GM12878 (cell line): Measurements from ENCODE around the gene IFNAR1. TPM values are rescaled to one million over a fixed set of nuclear protein-coding genes. Genes with fewer than 3 reads are reported as not detected.

Experiments used
- ATAC-seq: fragments of 200-7000 bp; cut with Tn5 transposase; 3 replicates; pipeline ENCODE4 v1.9.1; 2020; ENCODE audit warnings: mild to moderate bottlenecking, moderate library complexity
- BruUV-seq: library from RNA; stranded (reverse); fragments of 400-500 nt; replicated peaks from 2 replicates; lab custom pipeline; 2021; lab: Mats Ljungman, UMichigan
- CTCF ChIA-PET: fragments of 300-600 bp; sonication (Branson Sonifier 250); formaldehyde crosslinking; extraction: SDS; loops from one replicate; lab custom pipeline; 2021; ENCODE audit warnings: inconsistent platforms; lab: Yijun Ruan, JAX
- POLR2A ChIA-PET: fragments of 350-600 bp; formaldehyde crosslinking; extraction: SDS; loops from one replicate; lab custom pipeline; 2021; ENCODE audit warnings: inconsistent platforms; lab: Charles Lee
- RAD21 ChIA-PET: fragments of 300-600 bp; sonication (Branson Sonifier 250); formaldehyde crosslinking; loops from one replicate; lab custom pipeline; 2023; ENCODE audit warnings: antibody characterized with exemption; ENCODE audit not compliant: unreplicated experiment; lab: Charles Lee
- SMC1A ChIA-PET: fragments of 300-600 bp; sonication (Branson Sonifier 250); formaldehyde crosslinking; loops from one replicate; lab custom pipeline; 2023; ENCODE audit not compliant: unreplicated experiment, uncharacterized antibody; lab: Charles Lee
- DNase-seq: peaks from one replicate; pipeline ENCODE4 v3.0.0-alpha.2; 2011; ENCODE audit warnings: low read depth, low spot score
- FAIRE-seq: peaks from 3 replicates; lab custom pipeline; 2011; peaks lifted over from hg19 to GRCh38; lab: Jason Lieb, UNC
- H2AFZ ChIP-seq: 2 replicates; pipeline ENCODE4 v1.6.0; 2011; ENCODE audit warnings: low read depth, low read length, control low read depth; ENCODE audit not compliant: control insufficient read depth
- H3K27ac ChIP-seq: 2 replicates; pipeline ENCODE4 v1.5.1; 2011; ENCODE audit warnings: control low read depth; ENCODE audit not compliant: control insufficient read depth, insufficient read depth
- H3K27me3 ChIP-seq, 2 experiments: replicated peaks in 1 of 2; 2 replicates each; pipeline versions ENCODE4 v1.6.0 to v1.6.1; 2011; ENCODE audit warnings: low read length in 1 of 2; ENCODE audit not compliant: control insufficient read depth in 2 of 2, insufficient read depth in 2 of 2
- H3K36me3 ChIP-seq, 2 experiments: 2 replicates each; pipeline ENCODE4 v1.5.1; 2011; ENCODE audit warnings: low read length in 1 of 2; ENCODE audit not compliant: control insufficient read depth in 2 of 2, insufficient read depth in 2 of 2
- H3K4me1 ChIP-seq: 2 replicates; pipeline ENCODE4 v1.6.1; 2011; ENCODE audit warnings: mild to moderate bottlenecking, low read length, moderate library complexity, mixed read lengths; ENCODE audit not compliant: control insufficient read depth, insufficient read depth
- H3K4me2 ChIP-seq: 2 replicates; pipeline ENCODE4 v1.6.0; 2011; ENCODE audit warnings: control low read depth; ENCODE audit not compliant: control insufficient read depth, insufficient read depth
- H3K4me3 ChIP-seq: fragments of 200-600 bp; sonication (generic); 2 replicates; pipeline ENCODE4 v1.5.1; 2016
- H3K79me2 ChIP-seq: 2 replicates; pipeline ENCODE4 v1.6.0; 2011; ENCODE audit warnings: low read length; ENCODE audit not compliant: control insufficient read depth, insufficient read depth
- H3K9ac ChIP-seq: 2 replicates; pipeline ENCODE4 v1.8.0; 2011; ENCODE audit warnings: low read length, control low read depth, mixed read lengths; ENCODE audit not compliant: control insufficient read depth, insufficient read depth
- H3K9me3 ChIP-seq: replicated peaks from 3 replicates; pipeline ENCODE4 v1.5.1; 2011; ENCODE audit warnings: mild to moderate bottlenecking, low read length; ENCODE audit not compliant: control insufficient read depth, insufficient read depth
- H4K20me1 ChIP-seq: 2 replicates; pipeline ENCODE4 v1.6.0; 2011; ENCODE audit not compliant: control insufficient read depth, insufficient read depth
- EGR1 ChIP-seq, 2 experiments: IDR thresholded peaks; 1 replicate in 1 of 2; 2 replicates in 1 of 2; pipeline ENCODE4 v1.6.1; 2011 to 2012; ENCODE audit warnings: low read depth in 2 of 2, low read length in 2 of 2, borderline replicate concordance in 1 of 2, mild to moderate bottlenecking in 1 of 2, moderate library complexity in 1 of 2
- EP300 ChIP-seq, 2 experiments: fragments of 150-350 bp in 1 of 2; IDR thresholded peaks; 2 replicates each; pipeline ENCODE4 v1.6.1; 2011 to 2012; ENCODE audit warnings: low read depth in 2 of 2, low read length in 2 of 2, borderline replicate concordance in 1 of 2, improper control_type of control experiment in 1 of 2, inconsistent platforms in 1 of 2; ENCODE audit not compliant: control insufficient read depth in 1 of 2
- FOXK2 ChIP-seq: fragments of 450-650 bp; IDR thresholded peaks from 2 replicates; pipeline ENCODE4 v1.6.1; 2017; ENCODE audit warnings: mild to moderate bottlenecking, moderate library complexity
- NR2F1 ChIP-seq: fragments of 450-650 bp; conservative IDR thresholded peaks from 2 replicates; pipeline ENCODE4 v1.6.1; 2017; ENCODE audit warnings: mild to moderate bottlenecking
- PAX5 ChIP-seq: IDR thresholded peaks from 2 replicates; pipeline ENCODE4 v1.6.1; 2011; ENCODE audit warnings: low read depth, low read length, borderline replicate concordance
- PAX8 ChIP-seq: fragments of 450-650 bp; IDR thresholded peaks from 2 replicates; pipeline ENCODE4 v1.6.1; 2017; ENCODE audit warnings: mild to moderate bottlenecking, moderate library complexity
- SREBF1 ChIP-seq: IDR thresholded peaks from 2 replicates; pipeline ENCODE4 v1.6.1; 2012; ENCODE audit warnings: mild to moderate bottlenecking, low read length
- STAT3 ChIP-seq: IDR thresholded peaks from 2 replicates; pipeline ENCODE4 v1.6.1; 2011; ENCODE audit warnings: low read depth, low read length, improper control_type of control experiment
- ZBED1 ChIP-seq: IDR thresholded peaks from 2 replicates; pipeline ENCODE4 v1.6.1; 2016; ENCODE audit warnings: borderline replicate concordance
- ZZZ3 ChIP-seq: IDR thresholded peaks from 2 replicates; pipeline ENCODE4 v1.6.1; 2011; ENCODE audit warnings: low read depth; ENCODE audit not compliant: control insufficient read depth, insufficient read length
- WGBS: methylation state at CpG from one replicate; pipeline ENCODE4 v1.1.6; 2016; ENCODE audit warnings: low lambda C conversion rate; ENCODE audit not compliant: insufficient replicate concordance, insufficient coverage; ENCODE audit errors: missing lambda C conversion rate; 5-methylcytosine and 5-hydroxymethylcytosine counted together
- in situ Hi-C: fragments of 300-500 bp; cut with MboI; formaldehyde crosslinking; loops from 9 replicates; pipeline ENCODE4 v1.14.3; 2018; ENCODE audit warnings: mixed read lengths
- intact Hi-C: fragments of 100-400 bp; cut with micrococcal nuclease; formaldehyde crosslinking; loops from one replicate; pipeline ENCODE4 v1.14.2; 2022; ENCODE audit not compliant: unreplicated experiment
- polyA plus RNA-seq, 11 experiments: library from polyadenylated mRNA; depleted of rRNA in 4 of 11; unstranded in 6 of 11; stranded (reverse) in 5 of 11; fragments of >200 nt; fragmentation: Nextera tagmentation in 4 of 11; fragmentation: Illumina TruSeq in 1 of 11; extraction: Ambion mirVana in 4 of 11; extraction: Trizol in 1 of 11; gene quantifications; 1 replicate in 1 of 11; 2 replicates in 10 of 11; pipeline versions ENCODE4 v1.2.1 to v1.2.3, GENCODE V29; 2011 to 2016; ENCODE audit warnings: inconsistent platforms in 2 of 11, missing spikeins in 2 of 11, low read depth in 1 of 11
- total RNA-seq, 4 experiments: library from RNA; depleted of rRNA in 3 of 4; stranded (reverse); fragments of >200 nt in 3 of 4; fragmentation: Illumina TruSeq in 1 of 4; extraction: Trizol in 1 of 4; gene quantifications; 2 replicates each; pipeline versions ENCODE4 v1.2.1 to v1.2.3, GENCODE V29; 2013 to 2021

Gene IFNAR1
- total and polyA plus RNA-seq, 10 of the 15 experiments (the other 5 are each of a cell fraction or from before 2014, with no cell fraction given) = 12.0 to 62.4 (median 24.6) TPM

DNA sequence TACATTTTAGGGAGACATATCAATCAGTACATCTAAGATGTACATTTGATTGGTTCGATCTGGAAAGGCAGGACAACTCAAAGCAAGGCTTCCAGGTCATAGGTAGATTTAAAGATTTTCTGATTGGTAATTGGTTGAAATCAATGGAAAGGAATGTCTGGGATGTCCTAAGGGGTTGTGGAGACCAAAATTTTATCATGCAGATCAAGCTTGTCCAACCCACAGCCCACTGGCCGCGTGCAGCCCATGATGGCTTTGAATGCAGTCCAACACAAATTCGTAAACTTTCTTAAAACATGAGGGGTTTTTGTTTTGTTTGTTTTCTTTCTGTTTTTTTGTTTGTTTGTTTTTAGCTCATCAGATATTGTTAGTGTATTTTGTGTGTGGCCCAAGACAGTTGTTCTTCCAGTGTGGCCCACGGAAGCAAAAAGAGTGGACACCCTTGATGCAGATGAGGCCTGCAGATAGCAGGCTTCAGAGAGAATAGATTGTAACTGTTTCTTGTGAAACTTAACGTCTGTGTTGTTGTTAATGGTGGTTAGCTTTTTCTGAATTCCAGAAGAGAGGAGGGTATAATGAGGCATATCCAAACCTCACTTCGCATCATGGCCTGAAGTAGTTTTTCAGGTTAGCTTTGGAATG is 3.1 kb downstream of the IFNAR1 start:
- H3K27me3 ChIP-seq = no peaks in the 10 kb centered on the region
- peaks cover 5% of the 10 kb centered on the region in 2 experiments; a peak in 3 of 4 replicates for H3K36me3 ChIP-seq
- 0 out of 2 replicates have a peak overlapping the region, but pooled peaks have one; percentile 7 for H3K27ac ChIP-seq
- FAIRE-seq (no peak), DNase-seq (no peak), ATAC-seq (no peak)
- peak overlapping the region; percentile 43 for H3K4me2 ChIP-seq
- H3K9me3 ChIP-seq = peaks cover 10% of the 10 kb centered on the region; the same call in 2 of the 3 replicates
- peaks cover 33% of the 10 kb centered on the region for H3K4me1 ChIP-seq
- H3K4me3 ChIP-seq = peak overlapping the region; percentile 85; the same call in 1 of the 2 replicates
- in situ Hi-C loops = no loop called here
- ChIA-PET SMC1A (interaction anchor here (0.7 to 3.9 kb wide), 12 partner anchors 12 to 1623 kb away, joined by 3 to 18 read pairs (median 3); no protein-coding TSS in a partner anchor), POLR2A (interaction anchor here (0.6 to 1.2 kb wide), 5 partner anchors 14 to 90 kb away, joined by 3 to 5 read pairs (median 3); no protein-coding TSS in a partner anchor), RAD21 (interaction anchor here (0.5 to 2.0 kb wide), 7 partner anchors 19 to 123 kb away, joined by 3 to 8 read pairs (median 3); no protein-coding TSS in a partner anchor), CTCF (interaction anchor here (1.0 to 5.6 kb wide), 6 partner anchors 14 to 131 kb away, joined by 3 to 40 read pairs (median 4); no protein-coding TSS in a partner anchor)
- WGBS = 79% methylated on average over 7 of the region's 7 CpGs
- H3K79me2 ChIP-seq = peaks cover 77% of the 10 kb centered on the region
- intact Hi-C loops = loop anchor here (5.0 kb wide), 1 partner anchor 61 kb away; the partner anchor contains the start of gene IL10RB
- TF ChIP-seq SREBF1 = no peak
- H2AFZ ChIP-seq = no peak overlapping the region
- no peaks in the 10 kb centered on the region for H4K20me1 ChIP-seq
- no peak overlapping the region for H3K9ac ChIP-seq
- BruUV-seq = no TSS peak

DNA sequence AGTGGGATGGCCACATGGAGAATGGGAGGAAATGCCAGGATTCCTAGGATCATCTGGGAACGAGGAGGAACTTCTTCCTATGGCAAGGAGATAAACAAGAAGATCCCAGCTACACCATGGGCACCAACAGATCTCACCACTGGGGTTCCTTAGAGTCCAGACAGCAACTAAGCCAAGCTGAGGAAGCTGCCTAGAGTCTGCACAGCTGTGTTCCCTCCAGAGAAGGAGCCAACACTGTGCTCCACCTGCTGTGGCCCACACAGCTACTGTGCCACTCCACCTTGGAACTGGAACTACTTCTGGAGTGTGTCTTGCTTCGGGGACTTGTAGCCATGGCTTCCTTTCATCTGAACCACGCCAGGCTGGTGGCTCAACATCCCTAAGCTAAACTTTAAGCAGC is 6.0 kb downstream of the IFNAR1 start:
- intact Hi-C loops = no loop called here
- FAIRE-seq (no peak), ATAC-seq (peak; percentile 55), DNase-seq (no peak)
- Histone ChIP-seq H3K4me3 (no peak overlapping the region), H3K4me1 (peaks cover 33% of the 10 kb centered on the region), H4K20me1 (no peaks in the 10 kb centered on the region), H3K27ac (peak overlapping the region; percentile 82), H3K9ac (no peak overlapping the region), H3K79me2 (peaks cover 75% of the 10 kb centered on the region), H3K36me3 (peaks cover 5 to 8% of the 10 kb centered on the region in 2 experiments; a peak in 3 of 4 replicates), H3K9me3 (peaks cover 13% of the 10 kb centered on the region; the same call in 2 of the 3 replicates), H2AFZ (no peak overlapping the region), H3K27me3 (no peaks in the 10 kb centered on the region), H3K4me2 (peak overlapping the region; percentile 69)
- RAD21 ChIA-PET = interaction anchor here (0.5 to 1.8 kb wide), 5 partner anchors 19 to 131 kb away, joined by 3 to 7 read pairs (median 6); no protein-coding TSS in a partner anchor
- in situ Hi-C loops = no loop called here
- POLR2A ChIA-PET = interaction anchor here (0.6 to 1.2 kb wide), 2 partner anchors 9 to 125 kb away, joined by 4 to 7 read pairs; no protein-coding TSS in a partner anchor
- 68% methylated on average over 3 of the region's 3 CpGs for WGBS
- SMC1A ChIA-PET = interaction anchor here (1.0 to 3.9 kb wide), 10 partner anchors 9 to 123 kb away, joined by 3 to 18 read pairs (median 6); no protein-coding TSS in a partner anchor
- CTCF ChIA-PET = interaction anchor here (0.8 to 5.6 kb wide), 9 partner anchors 10 to 133 kb away, joined by 3 to 40 read pairs (median 5); no protein-coding TSS in a partner anchor
- no TSS peak for BruUV-seq
- TF ChIP-seq NR2F1 (no peak), PAX8 (no peak), ZZZ3 (no peak), ZBED1 (no peak), STAT3 (no peak), PAX5 (no peak), EGR1 (IDR thresholded peaks at IDR 0.05; ENCODE audit: borderline replicate concordance in 1 of 2, low read depth in 2 of 2, low read length in 2 of 2) (no peak), EP300 (IDR thresholded peaks at IDR 0.05; ENCODE audit: borderline replicate concordance in 1 of 2, control insufficient read depth in 1 of 2, low read depth in 2 of 2, low read length in 2 of 2) (no peak), FOXK2 (no peak)
